ENCODE results near the gene DYNLT4. TPM values are rescaled to one million over a fixed set of nuclear protein-coding genes. Genes with fewer than 3 reads are reported as not detected.
"Not testable (repeated sequence)": the region's sequence is repeated elsewhere in the genome, so short reads cannot be mapped to it uniquely, and the experiment has no call there.

The DYNLT4 gene, protein sequence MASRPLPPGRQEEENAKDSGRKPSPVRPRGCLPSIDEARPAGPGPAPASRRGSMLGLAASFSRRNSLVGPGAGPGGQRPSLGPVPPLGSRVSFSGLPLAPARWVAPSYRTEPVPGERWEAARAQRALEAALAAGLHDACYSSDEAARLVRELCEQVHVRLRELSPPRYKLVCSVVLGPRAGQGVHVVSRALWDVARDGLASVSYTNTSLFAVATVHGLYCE
- polyA plus RNA-seq (2012; ENCODE audit: insufficient read depth, insufficient read length) = not detected

- no peak for DNase-seq (ENCODE audit: low read depth, low spot score)
- H3K4me3 ChIP-seq (ENCODE audit: low read length) = peak within 1 kb of the TSS; percentile 18
Observed at GRCh38 chr1:44806704-44807363, at the start of gene DYNLT4. TSS of gene DYNLT4 (minus strand) at chr1:44807351. CDS start at chr1:44806668, 683 bp downstream.

DNA sequence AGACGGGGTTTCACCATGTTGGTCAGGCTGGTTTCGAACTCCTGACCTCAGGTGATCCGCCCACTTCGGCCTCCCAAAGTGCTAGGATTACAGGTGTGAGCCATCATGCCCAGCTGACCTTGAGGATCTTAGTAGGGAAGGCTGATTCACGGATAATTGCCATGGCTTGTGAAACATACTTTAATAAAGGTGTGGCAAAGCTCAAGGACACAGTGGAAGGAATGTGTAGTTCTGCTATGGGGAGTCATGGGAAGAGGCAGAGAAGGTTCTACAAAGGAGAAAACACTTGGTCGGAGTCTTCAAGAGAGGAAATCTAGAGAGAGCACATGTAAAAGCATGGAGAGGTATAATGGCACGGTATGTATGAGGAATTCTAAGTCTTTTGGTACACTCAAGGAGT is 48.6 kb upstream of the DYNLT4 start:
- no peak overlapping the region for H3K4me3 ChIP-seq (ENCODE audit: low read length)
- no peak for DNase-seq (ENCODE audit: low read depth, low spot score)

GRCh38 chr1:44854970-44855369 is 47.8 kb upstream of the DYNLT4 start:
- DNase-seq (ENCODE audit: low read depth, low spot score) = no peak
- no peak overlapping the region for H3K4me3 ChIP-seq (ENCODE audit: low read length)

DNA sequence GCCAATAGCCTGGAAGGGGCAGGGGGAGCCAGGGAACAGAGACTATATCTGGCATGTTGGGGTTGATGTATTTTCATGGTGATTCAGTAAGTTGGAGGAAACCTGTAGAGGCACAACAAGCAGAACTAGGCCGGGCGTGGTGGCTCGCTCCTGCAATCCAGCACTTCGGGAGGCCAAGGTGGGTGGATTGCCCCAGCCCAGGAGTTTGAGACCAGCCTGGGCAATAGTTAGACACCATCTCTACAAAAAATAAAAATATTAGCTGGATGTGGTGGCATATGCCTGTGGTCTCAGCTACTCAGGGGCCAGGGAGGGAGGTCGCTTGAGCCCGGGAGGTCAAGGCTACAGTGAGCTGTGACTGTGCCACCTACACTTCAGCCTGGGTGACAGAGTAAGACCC is 46.0 kb upstream of the DYNLT4 start:
- no peak for DNase-seq (ENCODE audit: low read depth, low spot score)
- no peak overlapping the region for H3K4me3 ChIP-seq (ENCODE audit: low read length)

- H3K4me3 ChIP-seq (ENCODE audit: low read length) = no peak overlapping the region
- DNase-seq (ENCODE audit: low read depth, low spot score) = no peak
Observed at GRCh38 chr1:44851308-44851707, 44.2 kb upstream of the DYNLT4 start.

GRCh38 chr1:44849575-44850132 is 42.5 kb upstream of the DYNLT4 start:
- no peak overlapping the region for H3K4me3 ChIP-seq (ENCODE audit: low read length)
- DNase-seq (ENCODE audit: low read depth, low spot score) = peak; percentile 90

GRCh38 chr1:44848456-44849181 is 41.5 kb upstream of the DYNLT4 start:
- no peak overlapping the region for H3K4me3 ChIP-seq (ENCODE audit: low read length)

GRCh38 chr1:44847845-44848244 is 40.7 kb upstream of the DYNLT4 start:
- DNase-seq (ENCODE audit: low read depth, low spot score) = no peak
- no peak overlapping the region for H3K4me3 ChIP-seq (ENCODE audit: low read length)

More at GRCh38 chr1:44848456-44849181, 41.5 kb upstream of the DYNLT4 start:
- DNase-seq (ENCODE audit: low read depth, low spot score) = no peak

DNA sequence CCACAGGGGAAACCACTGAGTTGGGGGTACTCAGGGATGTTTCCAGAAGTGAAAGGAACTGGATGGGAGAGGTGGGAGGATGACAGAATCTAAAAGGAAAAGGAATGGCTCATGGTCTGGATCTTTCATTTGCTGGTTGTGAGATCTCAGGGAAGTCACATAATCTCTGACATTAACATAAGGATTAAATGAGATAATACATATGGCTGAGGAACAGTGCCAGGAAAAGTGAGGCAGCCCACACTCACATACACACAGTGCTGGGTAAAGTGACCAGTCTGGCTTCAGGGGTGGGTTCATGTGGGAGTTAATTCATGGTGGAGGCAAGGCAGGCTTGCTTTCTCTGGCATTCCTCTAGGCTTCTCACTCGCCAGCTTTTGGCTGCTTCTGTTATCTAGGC is 39.8 kb upstream of the DYNLT4 start:
- DNase-seq (ENCODE audit: low read depth, low spot score) = no peak
- no peak overlapping the region for H3K4me3 ChIP-seq (ENCODE audit: low read length)

- DNase-seq (ENCODE audit: low read depth, low spot score) = no peak
- no peak within 1 kb of the TSS for H3K4me3 ChIP-seq (ENCODE audit: low read length)
Observed at GRCh38 chr1:44842862-44843655, 35.9 kb upstream of the DYNLT4 start, which contains the start of gene PTCH2. TSS of gene PTCH2 (minus strand) at chr1:44843253. CDS start at chr1:44842932, 321 bp downstream.

DNA sequence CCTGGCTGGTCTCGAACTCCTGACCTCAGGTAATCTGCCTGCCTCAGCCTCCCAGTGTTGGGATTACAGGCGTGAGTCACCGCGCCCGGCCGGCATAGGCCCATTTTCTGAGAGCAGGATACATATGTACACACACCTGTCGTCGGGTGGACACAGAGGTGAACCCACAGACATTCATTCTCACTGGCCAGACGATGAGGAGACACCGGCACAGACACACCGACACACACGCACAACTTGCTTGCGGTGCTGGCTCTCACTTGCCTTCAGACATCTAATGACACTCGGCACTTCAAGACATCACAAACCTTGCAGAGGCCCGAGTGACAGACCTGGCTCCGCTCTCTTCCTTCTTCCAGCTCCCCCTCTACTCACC is 35.3 kb upstream of the DYNLT4 start:
- no peak for DNase-seq (ENCODE audit: low read depth, low spot score)
- no peak overlapping the region for H3K4me3 ChIP-seq (ENCODE audit: low read length)

DNA sequence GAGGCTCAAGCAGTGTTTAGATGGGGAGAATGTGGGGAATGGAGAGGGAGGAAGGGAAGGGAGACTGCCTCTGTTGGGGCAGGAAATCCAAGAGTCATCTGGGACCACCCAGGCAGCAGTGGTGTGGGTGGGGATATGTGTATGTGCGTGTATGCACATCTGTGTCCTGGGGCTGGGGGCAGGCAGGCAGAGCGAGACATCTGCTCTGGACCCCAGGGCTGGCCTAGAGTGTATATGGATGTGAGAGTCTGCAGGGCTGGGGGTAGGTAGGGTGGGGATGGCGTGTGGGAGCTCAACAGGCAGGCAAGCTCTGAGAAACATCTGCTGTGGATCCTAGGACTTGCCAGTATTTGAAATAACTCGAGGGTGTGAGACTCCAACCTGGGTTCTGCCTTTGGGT is 32.4 kb upstream of the DYNLT4 start:
- no peak overlapping the region for H3K4me3 ChIP-seq (ENCODE audit: low read length)
- DNase-seq (ENCODE audit: low read depth, low spot score) = no peak

- not testable (repeated sequence) for H3K4me3 ChIP-seq (ENCODE audit: low read length); DNase-seq (ENCODE audit: low read depth, low spot score)
Observed at GRCh38 chr1:44838294-44838693, 31.1 kb upstream of the DYNLT4 start.

DNA sequence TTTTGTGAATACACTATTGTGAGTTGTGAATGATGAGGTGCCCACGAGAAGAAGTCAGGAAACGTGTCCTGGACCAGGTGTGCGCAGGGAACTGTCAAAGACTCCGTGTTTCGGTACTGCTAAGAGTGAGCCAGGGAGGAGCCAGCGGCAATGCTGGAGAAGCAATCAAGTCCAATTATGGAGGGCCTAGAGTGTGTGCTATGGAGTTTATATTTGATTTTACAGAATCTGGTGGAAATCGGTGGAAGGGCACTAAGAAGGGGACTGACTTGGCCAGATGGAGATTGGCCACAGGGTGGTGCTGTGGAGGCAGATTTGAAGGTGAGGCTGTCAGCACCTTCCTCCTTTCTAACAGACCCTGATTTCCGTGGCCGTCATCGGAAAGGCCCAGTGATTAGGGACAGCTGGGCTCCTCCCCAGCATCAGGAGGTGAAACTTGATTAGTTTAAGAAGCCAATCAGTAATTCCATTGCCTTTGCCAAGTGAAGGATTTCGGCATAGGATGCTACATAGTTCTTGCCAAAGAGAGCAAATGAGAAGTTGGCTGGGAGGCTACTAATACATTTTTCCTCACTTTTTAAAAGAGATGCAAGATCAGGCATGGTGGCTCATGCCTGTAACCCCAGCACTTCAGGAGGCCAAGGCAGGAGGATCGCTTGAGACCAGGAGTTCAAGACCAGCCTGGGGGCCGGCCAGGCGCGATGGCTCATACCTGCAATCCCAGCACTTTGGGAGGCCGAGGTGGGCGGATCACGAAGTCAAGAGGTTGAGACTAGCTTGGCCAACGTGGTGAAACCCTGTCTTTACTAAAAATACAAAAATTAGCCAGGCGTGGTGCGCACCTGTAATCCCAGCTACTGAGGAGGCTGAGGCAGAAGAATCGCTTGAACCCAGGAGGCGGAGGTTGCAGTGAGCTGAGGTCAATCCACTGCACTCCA is 28.9 kb upstream of the DYNLT4 start:
- H3K4me3 ChIP-seq (ENCODE audit: low read length) = no peak overlapping the region
- peak; percentile 76 for DNase-seq (ENCODE audit: low read depth, low spot score)

GRCh38 chr1:44834328-44834727 is 27.2 kb upstream of the DYNLT4 start:
- DNase-seq (ENCODE audit: low read depth, low spot score) = no peak
- H3K4me3 ChIP-seq (ENCODE audit: low read length) = no peak overlapping the region

DNA sequence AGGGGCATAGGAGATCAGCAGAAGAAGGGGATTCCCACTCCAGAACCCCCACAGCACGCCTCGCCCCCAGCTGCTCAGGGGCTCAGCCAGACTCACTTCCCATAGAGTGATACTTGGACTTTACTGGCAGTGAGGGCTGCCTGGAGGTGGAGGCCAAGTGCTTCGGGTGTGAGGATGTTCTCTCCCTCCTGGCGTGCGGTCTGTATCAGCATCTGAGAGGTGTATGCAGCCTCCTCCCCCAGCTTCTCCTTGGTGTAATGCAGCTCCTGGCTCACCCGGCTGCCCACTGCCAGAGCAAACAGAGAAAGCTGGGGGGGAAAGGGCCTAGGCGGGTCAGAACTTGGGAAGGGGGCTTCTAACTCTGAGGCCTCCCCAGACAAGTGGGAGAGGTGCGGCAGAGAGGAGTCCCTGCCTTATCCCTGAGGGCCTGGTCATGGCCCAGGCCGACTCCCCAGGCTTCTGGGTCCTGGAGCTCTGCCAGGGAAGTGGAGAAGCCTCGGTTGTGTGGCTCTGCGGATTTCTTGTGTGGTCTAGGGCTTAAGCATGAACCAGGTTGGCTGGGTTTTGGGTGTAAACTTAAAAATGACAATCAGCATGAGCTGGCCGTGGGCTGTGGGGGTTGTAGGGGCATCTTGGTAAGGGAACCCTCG is 25.0 kb upstream of the DYNLT4 start:
- no peak for DNase-seq (ENCODE audit: low read depth, low spot score)
- H3K4me3 ChIP-seq (ENCODE audit: low read length) = no peak overlapping the region

DNA sequence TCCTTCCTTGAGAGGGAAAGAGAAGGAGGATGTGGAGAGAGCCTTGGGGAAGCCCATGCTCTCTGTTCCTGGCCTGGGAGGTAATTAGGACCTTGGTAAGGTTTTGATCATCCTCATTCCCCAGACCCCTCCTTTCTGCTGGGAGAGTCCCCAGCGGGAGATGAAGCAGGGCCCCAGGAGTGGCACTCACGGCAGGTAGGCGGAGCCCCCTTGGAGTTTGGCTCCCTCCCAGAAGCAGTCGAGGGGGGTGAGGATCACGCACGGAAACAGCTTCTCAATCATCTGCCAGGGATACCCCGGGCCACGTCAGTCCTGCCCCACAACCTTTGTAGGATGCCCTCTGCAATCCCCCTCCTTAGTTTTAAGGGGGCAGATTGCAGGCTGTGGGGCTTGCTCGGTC is 24.4 kb upstream of the DYNLT4 start:
- DNase-seq (ENCODE audit: low read depth, low spot score) = no peak

DNA sequence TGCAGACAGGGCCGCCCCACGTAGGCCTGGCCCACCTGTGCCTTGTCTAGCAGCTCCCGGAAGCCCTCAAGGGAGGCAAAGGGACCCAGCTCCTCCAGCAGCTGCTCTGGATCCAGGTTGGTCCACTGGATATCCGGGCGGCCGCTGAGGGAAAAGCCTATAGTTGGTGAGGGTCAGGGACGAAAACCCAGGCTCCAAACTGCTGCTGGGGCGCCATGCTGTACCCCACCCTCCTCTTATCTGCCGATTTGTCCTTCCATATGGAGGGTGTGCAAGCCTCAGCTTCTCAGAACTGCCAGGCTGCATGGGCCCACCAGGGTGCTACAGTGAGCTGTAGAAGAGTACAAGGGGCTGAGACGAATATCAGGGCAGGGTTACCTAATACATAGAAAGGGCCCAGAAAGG is 23.8 kb upstream of the DYNLT4 start:
- H3K4me3 ChIP-seq (ENCODE audit: low read length) = no peak overlapping the region
- no peak for DNase-seq (ENCODE audit: low read depth, low spot score)

More for the DNA sequence above, 24.4 kb upstream of the DYNLT4 start:
- H3K4me3 ChIP-seq (ENCODE audit: low read length) = no peak overlapping the region

Measured in Jurkat, Clone E6-1 (cell line).